Thyroid gland (tissue), 4 donors: Measurements from ENCODE around the gene MAPK6.

Experiments used
- CTCF ChIP-seq, 6 experiments: fragments of 200-600 bp in 3 of 6; fragments of 450-650 bp in 3 of 6; sonication (generic) in 3 of 6; IDR thresholded peaks; one replicate each; pipeline ENCODE4 v1.5.1; 2016 to 2019; ENCODE audit warnings: antibody characterized with exemption in 6 of 6, mild to moderate bottlenecking in 2 of 6, inconsistent platforms in 1 of 6, moderate library complexity in 1 of 6
- POLR2A ChIP-seq, 2 donors: fragments of 450-650 bp; IDR thresholded peaks; one replicate each; pipeline ENCODE4 v1.6.1; 2017; ENCODE audit warnings: antibody characterized with exemption in 2 of 2, mild to moderate bottlenecking in 2 of 2, moderate library complexity in 1 of 2

GRCh38 chr15:52095597-52096262, 76.7 kb downstream of the MAPK6 start:
- TF ChIP-seq CTCF (IDR thresholded peaks at IDR 0.05): no peak
- TF ChIP-seq POLR2A (IDR thresholded peaks at IDR 0.05): no peak
